CD4-positive, alpha-beta T cell (primary cell): ENCODE results near the gene NR1D2. TPM values are rescaled to one million over a fixed set of nuclear protein-coding genes. Genes with fewer than 3 reads are reported as not detected.

Source experiments
- ATAC-seq: fragments of 200-7000 bp; cut with Tn5 transposase; one replicate; pipeline ENCODE4 v1.10.0; 2022; ENCODE audit warnings: mild to moderate bottlenecking; ENCODE audit not compliant: poor library complexity
- CTCF ChIA-PET: fragments of 350-600 bp; sonication (Branson Sonifier 250); formaldehyde crosslinking; loops from one replicate; lab custom pipeline; 2021; ENCODE audit warnings: antibody characterized with exemption, inconsistent platforms; lab: Charles Lee
- POLR2A ChIA-PET: fragments of 350-600 bp; sonication (Branson Sonifier 250); formaldehyde crosslinking; loops from one replicate; lab custom pipeline; 2021; ENCODE audit warnings: antibody characterized with exemption, inconsistent platforms; lab: Charles Lee
- DNase-seq, 14 experiments: peaks; one replicate each; pipeline ENCODE4 v3.0.0-alpha.2; 2013 to 2020; ENCODE audit warnings: mixed read lengths in 2 of 14
- H3K27ac ChIP-seq, 2 donors: one replicate each; pipeline versions ENCODE4 v1.5.1 to v1.7.0; 2013; ENCODE audit warnings: low read length in 2 of 2, low read depth in 1 of 2, mild to moderate bottlenecking in 1 of 2
- H3K27me3 ChIP-seq, 2 experiments: 1 replicate in 1 of 2; 2 replicates in 1 of 2; pipeline versions ENCODE4 v1.6.1 to v1.7.0; 2013; ENCODE audit warnings: low read length in 2 of 2, control low read depth in 1 of 2, mild to moderate bottlenecking in 1 of 2, moderate library complexity in 1 of 2; ENCODE audit not compliant: insufficient read depth in 2 of 2, control insufficient read depth in 1 of 2
- H3K36me3 ChIP-seq: one replicate; pipeline ENCODE4 v1.6.1; 2013; ENCODE audit warnings: low read length, control low read depth; ENCODE audit not compliant: insufficient read depth
- H3K4me1 ChIP-seq: one replicate; pipeline ENCODE4 v1.6.1; 2013; ENCODE audit warnings: low read length, control low read depth; ENCODE audit not compliant: insufficient read depth
- H3K4me3 ChIP-seq: one replicate; pipeline ENCODE4 v1.5.1; 2013; ENCODE audit warnings: mild to moderate bottlenecking, low read length, moderate library complexity
- H3K9me3 ChIP-seq, 2 experiments: 1 replicate in 1 of 2; 2 replicates in 1 of 2; pipeline versions ENCODE4 v1.6.1 to v1.7.0; 2013; ENCODE audit warnings: low read length in 2 of 2, mild to moderate bottlenecking in 2 of 2, control low read depth in 1 of 2, moderate library complexity in 1 of 2; ENCODE audit not compliant: control insufficient read depth in 1 of 2, insufficient read depth in 1 of 2
- H3K27ac Mint-ChIP-seq: one replicate; pipeline ENCODE4 v1.8.0; 2020; ENCODE audit warnings: mixed read lengths
- H3K27me3 Mint-ChIP-seq: one replicate; pipeline ENCODE4 v1.8.0; 2021; ENCODE audit warnings: mixed read lengths
- H3K36me3 Mint-ChIP-seq: one replicate; pipeline ENCODE4 v1.8.0; 2021; ENCODE audit warnings: low read depth, mixed read lengths
- H3K4me1 Mint-ChIP-seq: one replicate; pipeline ENCODE4 v1.8.0; 2021; ENCODE audit warnings: low read depth, mixed read lengths
- H3K4me3 Mint-ChIP-seq: one replicate; pipeline ENCODE4 v1.8.0; 2020; ENCODE audit warnings: mild to moderate bottlenecking, mixed read lengths
- H3K9me3 Mint-ChIP-seq: one replicate; pipeline ENCODE4 v1.8.0; 2020; ENCODE audit warnings: mixed read lengths
- intact Hi-C, 2 experiments: fragments of 100-400 bp; cut with DNase I in 1 of 2; cut with micrococcal nuclease in 1 of 2; formaldehyde crosslinking; loops; one replicate each; pipeline versions ENCODE4 v1.15.1 to v1.9.0; 2023 to 2025; cut with DNase I, micrococcal nuclease
- total RNA-seq, 174 experiments: library from RNA in 2 of 174; stranded (reverse) in 2 of 174; gene quantifications; one replicate each; pipeline ENCODE4 v1.2.3 and lab custom pipeline; 2021 to 2026
- TF ChIP-seq, protein P1 (sequence below): fragments of 200-600 bp; IDR thresholded peaks from one replicate; pipeline ENCODE4 v1.8.0; 2022; ENCODE audit warnings: antibody characterized with exemption, mild to moderate bottlenecking

NR1D2 gene
- total RNA-seq, 2 experiments from 2014 or later, result 111 to 113 TPM

DNA sequence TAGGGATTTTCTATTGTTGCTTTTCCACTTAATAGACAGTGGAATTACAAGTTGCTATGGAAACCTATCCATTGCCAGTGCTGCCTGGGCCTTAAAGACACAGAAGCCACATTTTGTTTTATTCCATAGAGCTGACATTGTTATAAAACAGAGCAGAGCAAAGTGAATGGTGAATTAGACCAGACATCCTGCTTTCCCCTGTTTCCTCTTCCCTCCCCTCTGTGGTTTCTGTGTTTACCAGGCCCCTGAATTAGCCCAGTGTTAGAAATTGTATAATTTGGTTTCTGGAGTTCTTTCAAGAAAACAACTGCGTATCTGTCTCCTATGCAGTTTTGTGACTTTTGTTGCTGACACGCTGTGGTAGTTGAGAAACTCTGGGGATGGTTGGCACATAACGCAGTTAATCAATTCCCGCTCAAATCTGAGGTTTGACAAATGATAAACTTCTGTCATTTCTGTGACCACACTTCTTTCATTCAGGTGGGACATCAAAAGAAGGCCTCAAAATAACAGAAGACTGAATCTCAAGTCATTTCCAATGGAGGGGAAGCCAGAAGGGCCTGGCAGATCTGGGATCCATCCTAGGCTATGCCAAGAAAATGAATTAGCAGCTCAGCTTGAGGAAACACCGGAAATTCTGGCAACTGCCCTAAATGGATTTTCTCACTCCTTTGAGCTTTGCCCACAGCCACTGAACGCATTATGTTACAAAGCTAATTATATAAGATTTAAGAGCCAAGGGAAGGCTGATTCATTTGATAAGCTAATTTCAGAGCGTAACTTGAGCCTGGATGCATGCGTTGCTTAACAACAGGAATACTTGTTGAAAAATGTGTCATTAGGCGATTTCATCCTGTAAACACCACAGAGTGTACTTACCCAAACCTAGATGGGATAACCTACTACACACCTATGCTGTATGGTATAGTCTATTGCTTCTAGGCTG lies 46.9 kb downstream of the NR1D2 start:
- no peak overlapping the region for H3K27ac ChIP-seq
- Mint-ChIP-seq H3K9me3 (no peaks in the 10 kb centered on the region), H3K4me1 (peaks cover 15% of the 10 kb centered on the region), H3K27me3 (no peaks in the 10 kb centered on the region), H3K4me3 (no peak overlapping the region), H3K27ac (peak overlapping the region; percentile 27), H3K36me3 (no peaks in the 10 kb centered on the region)
- POLR2A ChIA-PET, result interaction anchor here (0.6 to 0.9 kb wide), 2 partner anchors 46 to 48 kb away, joined by 3 to 5 read pairs; no protein-coding TSS in a partner anchor
- no peaks in the 10 kb centered on the region for H3K27me3 ChIP-seq
- H3K36me3 ChIP-seq, result no peaks in the 10 kb centered on the region
- peaks cover 3% of the 10 kb centered on the region for H3K4me1 ChIP-seq
- no peak for ATAC-seq
- no peaks in the 10 kb centered on the region for H3K9me3 ChIP-seq
- intact Hi-C loops, result loop anchor here in 1 of 2 experiments (10.0 kb wide), 1 partner anchor 1603 kb away; no protein-coding TSS in a partner anchor
- CTCF ChIA-PET, result no interaction called here
- no peak overlapping the region for H3K4me3 ChIP-seq
- TF ChIP-seq, protein P1, sequence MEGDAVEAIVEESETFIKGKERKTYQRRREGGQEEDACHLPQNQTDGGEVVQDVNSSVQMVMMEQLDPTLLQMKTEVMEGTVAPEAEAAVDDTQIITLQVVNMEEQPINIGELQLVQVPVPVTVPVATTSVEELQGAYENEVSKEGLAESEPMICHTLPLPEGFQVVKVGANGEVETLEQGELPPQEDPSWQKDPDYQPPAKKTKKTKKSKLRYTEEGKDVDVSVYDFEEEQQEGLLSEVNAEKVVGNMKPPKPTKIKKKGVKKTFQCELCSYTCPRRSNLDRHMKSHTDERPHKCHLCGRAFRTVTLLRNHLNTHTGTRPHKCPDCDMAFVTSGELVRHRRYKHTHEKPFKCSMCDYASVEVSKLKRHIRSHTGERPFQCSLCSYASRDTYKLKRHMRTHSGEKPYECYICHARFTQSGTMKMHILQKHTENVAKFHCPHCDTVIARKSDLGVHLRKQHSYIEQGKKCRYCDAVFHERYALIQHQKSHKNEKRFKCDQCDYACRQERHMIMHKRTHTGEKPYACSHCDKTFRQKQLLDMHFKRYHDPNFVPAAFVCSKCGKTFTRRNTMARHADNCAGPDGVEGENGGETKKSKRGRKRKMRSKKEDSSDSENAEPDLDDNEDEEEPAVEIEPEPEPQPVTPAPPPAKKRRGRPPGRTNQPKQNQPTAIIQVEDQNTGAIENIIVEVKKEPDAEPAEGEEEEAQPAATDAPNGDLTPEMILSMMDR, result no peak
- DNase-seq, result no peak

- Histone ChIP-seq H3K4me1 (peaks cover 3% of the 10 kb centered on the region), H3K36me3 (no peaks in the 10 kb centered on the region), H3K27me3 (no peaks in the 10 kb centered on the region), H3K4me3 (no peak overlapping the region), H3K9me3 (no peaks in the 10 kb centered on the region), H3K27ac (no peak overlapping the region)
- no peak for DNase-seq
- no peak for ATAC-seq
- Mint-ChIP-seq H3K4me3 (no peak overlapping the region), H3K4me1 (peaks cover 15% of the 10 kb centered on the region), H3K9me3 (no peaks in the 10 kb centered on the region), H3K27me3 (no peaks in the 10 kb centered on the region), H3K36me3 (no peaks in the 10 kb centered on the region), H3K27ac (no peak overlapping the region)
- CTCF ChIA-PET, result no interaction called here
- POLR2A ChIA-PET, result no interaction called here
- TF ChIP-seq, protein P1, result no peak
- intact Hi-C loops, result loop anchor here in 1 of 2 experiments (10.0 kb wide), 1 partner anchor 1601 kb away; no protein-coding TSS in a partner anchor
Measured at GRCh38 chr3:23993556-23994243, 48.6 kb downstream of the NR1D2 start.

GRCh38 chr3:23994244-23994569 lies 49.1 kb downstream of the NR1D2 start:
- H3K27me3 ChIP-seq, result no peaks in the 10 kb centered on the region
- ChIA-PET POLR2A (no interaction called here), CTCF (no interaction called here)
- intact Hi-C loops, result loop anchor here in 1 of 2 experiments (10.0 kb wide), 1 partner anchor 1601 kb away; no protein-coding TSS in a partner anchor
- Mint-ChIP-seq H3K4me3 (no peak overlapping the region), H3K4me1 (peaks cover 15% of the 10 kb centered on the region), H3K9me3 (no peaks in the 10 kb centered on the region), H3K27ac (no peak overlapping the region), H3K36me3 (no peaks in the 10 kb centered on the region), H3K27me3 (no peaks in the 10 kb centered on the region)
- H3K4me1 ChIP-seq, result peaks cover 3% of the 10 kb centered on the region
- no peak overlapping the region for H3K4me3 ChIP-seq
- no peaks in the 10 kb centered on the region for H3K36me3 ChIP-seq
- ATAC-seq (no peak), DNase-seq (no peak)
- no peaks in the 10 kb centered on the region for H3K9me3 ChIP-seq
- TF ChIP-seq, protein P1, result no peak
- H3K27ac ChIP-seq, result no peak overlapping the region
